NT2/D1 (cell line): ENCODE measurements around the gene SERINC5.

Experiments used
- YY1 ChIP-seq: IDR thresholded peaks from 2 replicates; pipeline ENCODE4 v1.6.1; 2011; ENCODE audit not compliant: insufficient read length, insufficient read depth
- ZNF274 ChIP-seq: IDR thresholded peaks from 2 replicates; pipeline ENCODE4 v1.6.1; 2011; ENCODE audit warnings: mild to moderate bottlenecking, low read depth, low read length

GRCh38 chr5:80170117-80170535 is 85.7 kb downstream of the SERINC5 start:
- TF ChIP-seq YY1 (no peak), ZNF274 (no peak)
